ENCODE data around the gene CSNK2A3.

CSNK2A3 gene

DNA sequence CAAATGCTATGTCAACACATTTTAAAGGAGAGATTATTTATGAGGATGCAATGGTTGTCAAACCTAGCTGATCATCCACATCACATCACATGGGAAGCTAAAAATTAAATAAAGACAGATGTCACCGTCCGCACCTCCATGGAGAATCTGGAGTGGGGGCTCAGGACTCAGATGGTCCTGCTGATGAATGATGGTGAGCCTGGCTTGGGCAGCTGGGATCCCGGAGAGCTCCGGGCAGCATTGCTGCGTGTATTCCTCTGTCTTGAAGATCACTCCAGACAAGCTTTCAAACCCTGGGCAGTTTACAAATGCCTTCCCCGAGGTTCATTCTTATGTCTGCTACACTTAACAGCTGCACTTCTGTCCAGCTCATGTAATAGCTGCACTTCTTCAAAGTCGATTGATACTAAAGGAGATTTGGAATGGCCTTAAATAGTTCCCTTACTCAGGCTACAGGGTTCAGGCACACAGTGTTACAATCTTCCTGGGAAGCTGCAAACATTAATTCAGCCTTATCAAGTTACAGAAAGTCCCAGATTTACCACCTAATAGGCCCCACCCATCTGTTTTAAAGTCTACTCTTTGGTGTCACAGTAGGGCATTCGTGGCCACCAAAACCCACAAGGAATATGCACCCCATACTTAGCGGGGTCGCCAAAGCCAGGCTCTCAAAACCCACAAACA, 34.7 kb upstream of the CSNK2A3 start:
- POLR2A ChIA-PET (ENCODE audit: low non-redundant PET), result no interaction called here
- TF ChIP-seq, protein P1, sequence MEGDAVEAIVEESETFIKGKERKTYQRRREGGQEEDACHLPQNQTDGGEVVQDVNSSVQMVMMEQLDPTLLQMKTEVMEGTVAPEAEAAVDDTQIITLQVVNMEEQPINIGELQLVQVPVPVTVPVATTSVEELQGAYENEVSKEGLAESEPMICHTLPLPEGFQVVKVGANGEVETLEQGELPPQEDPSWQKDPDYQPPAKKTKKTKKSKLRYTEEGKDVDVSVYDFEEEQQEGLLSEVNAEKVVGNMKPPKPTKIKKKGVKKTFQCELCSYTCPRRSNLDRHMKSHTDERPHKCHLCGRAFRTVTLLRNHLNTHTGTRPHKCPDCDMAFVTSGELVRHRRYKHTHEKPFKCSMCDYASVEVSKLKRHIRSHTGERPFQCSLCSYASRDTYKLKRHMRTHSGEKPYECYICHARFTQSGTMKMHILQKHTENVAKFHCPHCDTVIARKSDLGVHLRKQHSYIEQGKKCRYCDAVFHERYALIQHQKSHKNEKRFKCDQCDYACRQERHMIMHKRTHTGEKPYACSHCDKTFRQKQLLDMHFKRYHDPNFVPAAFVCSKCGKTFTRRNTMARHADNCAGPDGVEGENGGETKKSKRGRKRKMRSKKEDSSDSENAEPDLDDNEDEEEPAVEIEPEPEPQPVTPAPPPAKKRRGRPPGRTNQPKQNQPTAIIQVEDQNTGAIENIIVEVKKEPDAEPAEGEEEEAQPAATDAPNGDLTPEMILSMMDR (conservative IDR thresholded peaks at IDR 0.05; ENCODE audit: low read depth), result no peak
- CTCF ChIA-PET, result no interaction called here
- no peak for DNase-seq (ENCODE audit: low spot score)
- no peak overlapping the region for H3K27ac ChIP-seq

DNA sequence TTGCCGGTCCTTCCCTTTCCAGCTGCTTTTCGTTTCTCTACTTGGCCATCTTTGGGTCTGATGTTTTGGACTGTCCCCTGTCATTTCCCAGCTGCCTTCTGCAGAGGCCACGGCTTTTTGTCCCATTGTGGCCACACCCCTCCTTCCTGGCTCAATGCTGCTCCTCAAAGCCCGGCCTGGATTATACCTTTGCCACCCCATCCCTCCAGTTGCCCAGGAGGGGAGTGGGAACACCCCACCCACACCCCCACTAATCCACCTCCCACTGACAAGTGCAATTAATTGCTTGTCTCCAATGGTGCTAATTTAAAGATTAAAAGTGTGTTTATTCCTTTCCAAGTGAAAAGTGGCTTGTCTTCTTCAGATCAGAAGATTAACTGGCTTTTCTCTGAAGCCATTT, 34.2 kb upstream of the CSNK2A3 start:
- H3K27ac ChIP-seq, result no peak overlapping the region
- ChIA-PET POLR2A (ENCODE audit: low non-redundant PET) (no interaction called here), CTCF (interaction anchor here (0.6 kb wide), 1 partner anchor 24 kb away, joined by 3 read pairs; no protein-coding TSS in a partner anchor)
- TF ChIP-seq, protein P1 (conservative IDR thresholded peaks at IDR 0.05; ENCODE audit: low read depth), result no peak
- no peak for DNase-seq (ENCODE audit: low spot score)

DNA sequence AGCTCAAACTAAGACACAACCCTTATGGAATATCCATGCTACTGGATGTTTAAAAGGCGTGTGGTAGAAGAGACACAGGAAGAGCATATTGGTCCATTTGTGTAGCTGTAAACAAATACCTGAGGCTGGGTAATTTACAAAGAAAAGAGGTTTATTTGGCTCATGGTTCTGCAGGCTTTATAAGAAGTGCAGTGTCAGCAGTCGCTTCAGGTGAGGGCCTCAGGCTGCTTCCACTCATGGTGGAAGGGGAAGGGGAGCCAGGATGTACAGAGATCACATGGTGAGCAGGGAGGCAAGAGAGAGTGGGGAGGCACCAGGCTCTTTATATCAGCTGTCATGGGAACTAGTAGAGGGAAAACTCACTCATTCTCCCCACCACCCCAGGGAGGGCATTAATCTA, 31.8 kb upstream of the CSNK2A3 start:
- ChIA-PET POLR2A (ENCODE audit: low non-redundant PET) (no interaction called here), CTCF (no interaction called here)
- DNase-seq (ENCODE audit: low spot score), result no peak
- TF ChIP-seq, protein P1 (conservative IDR thresholded peaks at IDR 0.05; ENCODE audit: low read depth), result no peak
- H3K27ac ChIP-seq, result no peak overlapping the region

DNA sequence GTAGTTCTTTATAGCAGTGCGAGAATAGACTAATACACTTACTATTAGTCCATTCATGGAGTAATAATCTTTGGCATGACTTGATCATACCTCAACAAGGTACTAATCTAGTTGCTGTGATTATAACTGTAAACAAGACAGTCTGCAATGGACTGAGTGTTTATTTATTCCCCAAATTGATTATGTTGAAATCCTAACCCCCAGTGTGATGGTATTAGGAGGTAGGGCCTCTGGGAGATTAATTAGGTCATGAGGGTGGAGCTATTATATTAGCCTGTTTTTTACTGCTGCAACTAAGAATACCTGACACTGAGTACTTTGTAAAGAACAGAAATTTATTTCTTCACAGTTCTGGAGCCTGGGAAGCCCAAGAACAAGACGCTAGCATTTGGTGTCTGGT, 30.9 kb upstream of the CSNK2A3 start:
- ChIA-PET POLR2A (ENCODE audit: low non-redundant PET) (no interaction called here), CTCF (no interaction called here)
- no peak for DNase-seq (ENCODE audit: low spot score)
- no peak overlapping the region for H3K27ac ChIP-seq
- TF ChIP-seq, protein P1 (conservative IDR thresholded peaks at IDR 0.05; ENCODE audit: low read depth), result no peak

DNA sequence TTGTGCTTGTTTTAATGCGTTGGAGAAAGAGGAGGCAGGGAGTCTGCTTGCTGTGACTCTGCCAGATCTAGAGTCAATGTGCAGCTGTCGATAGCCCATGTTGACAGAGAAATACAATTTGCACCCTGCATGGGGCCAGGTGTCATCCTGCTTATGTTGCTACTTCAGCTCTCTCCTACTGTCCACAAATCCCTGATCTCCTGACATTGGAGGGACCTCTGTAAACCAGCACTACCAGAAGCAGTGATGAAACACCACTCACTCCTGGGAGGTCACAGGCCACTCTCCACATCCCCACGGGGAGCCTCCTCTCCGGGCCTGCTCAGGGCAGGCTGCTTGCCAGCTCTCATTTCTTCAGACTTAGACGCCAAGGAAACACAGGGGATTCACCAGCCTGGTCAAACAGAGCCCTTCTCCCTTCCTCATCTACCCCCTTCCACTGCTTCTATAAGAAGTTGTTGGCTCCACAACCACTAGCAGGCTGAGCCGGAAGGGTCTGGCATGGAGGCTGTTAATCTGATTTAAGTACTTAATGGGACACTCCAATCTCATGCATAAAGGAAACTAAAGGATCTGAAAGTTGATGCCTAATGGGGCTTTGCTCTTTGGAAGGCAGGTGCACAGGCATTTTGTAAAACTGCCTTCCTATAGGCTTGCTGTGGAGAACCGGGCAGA, 29.9 kb upstream of the CSNK2A3 start:
- CTCF ChIA-PET, result interaction anchor here (0.8 kb wide), 1 partner anchor 10 kb away, joined by 3 read pairs; no protein-coding TSS in a partner anchor
- TF ChIP-seq, protein P1 (conservative IDR thresholded peaks at IDR 0.05; ENCODE audit: low read depth), result no peak
- DNase-seq (ENCODE audit: low spot score), result no peak
- H3K27ac ChIP-seq, result no peak overlapping the region
- POLR2A ChIA-PET (ENCODE audit: low non-redundant PET), result no interaction called here

DNA sequence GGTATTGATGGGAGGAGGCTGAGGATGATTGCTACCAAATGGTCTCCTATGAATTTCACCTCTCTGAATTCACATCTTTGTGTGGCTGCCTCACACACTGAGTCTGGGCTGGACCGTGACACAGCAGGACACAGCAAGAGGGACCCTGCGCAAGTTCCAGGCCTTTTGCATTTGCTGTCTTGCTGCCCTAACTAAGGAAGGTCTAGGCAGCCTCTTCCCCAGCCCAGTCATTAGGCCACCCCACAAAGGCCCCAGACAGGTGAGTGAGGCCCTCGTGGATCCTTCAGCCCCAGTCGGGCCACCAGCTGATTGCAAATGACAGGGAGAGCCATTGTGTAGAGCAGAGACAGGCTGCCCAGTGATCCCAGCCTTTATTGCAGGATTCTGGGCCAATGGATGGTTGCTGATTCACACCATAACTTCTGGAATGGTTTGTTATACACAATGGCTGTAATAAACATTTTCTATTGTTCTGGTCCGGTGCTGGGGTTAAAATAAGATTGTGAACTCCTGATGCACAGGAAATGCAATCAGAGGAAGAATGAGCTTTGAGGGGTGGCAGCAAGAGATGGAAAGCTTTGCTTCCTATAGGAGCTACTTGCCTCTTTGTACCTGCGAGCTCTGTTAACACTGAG, 28.5 kb upstream of the CSNK2A3 start:
- TF ChIP-seq, protein P1 (conservative IDR thresholded peaks at IDR 0.05; ENCODE audit: low read depth), result no peak
- no peak overlapping the region for H3K27ac ChIP-seq
- ChIA-PET CTCF (interaction anchor here (0.6 kb wide), 1 partner anchor 65 kb away, joined by 3 read pairs; no protein-coding TSS in a partner anchor), POLR2A (ENCODE audit: low non-redundant PET) (no interaction called here)
- DNase-seq (ENCODE audit: low spot score), result no peak

Measured in RWPE1 (cell line).